GM12878 (cell line): Measurements from ENCODE around the gene DAAM2. TPM values are rescaled to one million over a fixed set of nuclear protein-coding genes. Genes with fewer than 3 reads are reported as not detected.

Experiments
- ATAC-seq: fragments of 200-7000 bp; cut with Tn5 transposase; 3 replicates; pipeline ENCODE4 v1.9.1; 2020; ENCODE audit warnings: mild to moderate bottlenecking, moderate library complexity
- BruUV-seq: library from RNA; stranded (reverse); fragments of 400-500 nt; replicated peaks from 2 replicates; lab custom pipeline; 2021; lab: Mats Ljungman, UMichigan
- CTCF ChIA-PET: fragments of 300-600 bp; sonication (Branson Sonifier 250); formaldehyde crosslinking; extraction: SDS; loops from one replicate; lab custom pipeline; 2021; ENCODE audit warnings: inconsistent platforms; lab: Yijun Ruan, JAX
- POLR2A ChIA-PET: fragments of 350-600 bp; formaldehyde crosslinking; extraction: SDS; loops from one replicate; lab custom pipeline; 2021; ENCODE audit warnings: inconsistent platforms; lab: Charles Lee
- RAD21 ChIA-PET: fragments of 300-600 bp; sonication (Branson Sonifier 250); formaldehyde crosslinking; loops from one replicate; lab custom pipeline; 2023; ENCODE audit warnings: antibody characterized with exemption; ENCODE audit not compliant: unreplicated experiment; lab: Charles Lee
- SMC1A ChIA-PET: fragments of 300-600 bp; sonication (Branson Sonifier 250); formaldehyde crosslinking; loops from one replicate; lab custom pipeline; 2023; ENCODE audit not compliant: unreplicated experiment, uncharacterized antibody; lab: Charles Lee
- DNase-seq: peaks from one replicate; pipeline ENCODE4 v3.0.0-alpha.2; 2011; ENCODE audit warnings: low read depth, low spot score
- FAIRE-seq: peaks from 3 replicates; lab custom pipeline; 2011; peaks lifted over from hg19 to GRCh38; lab: Jason Lieb, UNC
- H2AFZ ChIP-seq: 2 replicates; pipeline ENCODE4 v1.6.0; 2011; ENCODE audit warnings: low read depth, low read length, control low read depth; ENCODE audit not compliant: control insufficient read depth
- H3K27ac ChIP-seq: 2 replicates; pipeline ENCODE4 v1.5.1; 2011; ENCODE audit warnings: control low read depth; ENCODE audit not compliant: control insufficient read depth, insufficient read depth
- H3K27me3 ChIP-seq, 2 experiments: replicated peaks in 1 of 2; 2 replicates each; pipeline versions ENCODE4 v1.6.0 to v1.6.1; 2011; ENCODE audit warnings: low read length in 1 of 2; ENCODE audit not compliant: control insufficient read depth in 2 of 2, insufficient read depth in 2 of 2
- H3K36me3 ChIP-seq, 2 experiments: 2 replicates each; pipeline ENCODE4 v1.5.1; 2011; ENCODE audit warnings: low read length in 1 of 2; ENCODE audit not compliant: control insufficient read depth in 2 of 2, insufficient read depth in 2 of 2
- H3K4me1 ChIP-seq: 2 replicates; pipeline ENCODE4 v1.6.1; 2011; ENCODE audit warnings: mild to moderate bottlenecking, low read length, moderate library complexity, mixed read lengths; ENCODE audit not compliant: control insufficient read depth, insufficient read depth
- H3K4me2 ChIP-seq: 2 replicates; pipeline ENCODE4 v1.6.0; 2011; ENCODE audit warnings: control low read depth; ENCODE audit not compliant: control insufficient read depth, insufficient read depth
- H3K4me3 ChIP-seq: fragments of 200-600 bp; sonication (generic); 2 replicates; pipeline ENCODE4 v1.5.1; 2016
- H3K79me2 ChIP-seq: 2 replicates; pipeline ENCODE4 v1.6.0; 2011; ENCODE audit warnings: low read length; ENCODE audit not compliant: control insufficient read depth, insufficient read depth
- H3K9ac ChIP-seq: 2 replicates; pipeline ENCODE4 v1.8.0; 2011; ENCODE audit warnings: low read length, control low read depth, mixed read lengths; ENCODE audit not compliant: control insufficient read depth, insufficient read depth
- H3K9me3 ChIP-seq: replicated peaks from 3 replicates; pipeline ENCODE4 v1.5.1; 2011; ENCODE audit warnings: mild to moderate bottlenecking, low read length; ENCODE audit not compliant: control insufficient read depth, insufficient read depth
- H4K20me1 ChIP-seq: 2 replicates; pipeline ENCODE4 v1.6.0; 2011; ENCODE audit not compliant: control insufficient read depth, insufficient read depth
- STAT3 ChIP-seq: IDR thresholded peaks from 2 replicates; pipeline ENCODE4 v1.6.1; 2011; ENCODE audit warnings: low read depth, low read length, improper control_type of control experiment
- WGBS: methylation state at CpG from one replicate; pipeline ENCODE4 v1.1.6; 2016; ENCODE audit warnings: low lambda C conversion rate; ENCODE audit not compliant: insufficient replicate concordance, insufficient coverage; ENCODE audit errors: missing lambda C conversion rate; 5-methylcytosine and 5-hydroxymethylcytosine counted together
- in situ Hi-C: fragments of 300-500 bp; cut with MboI; formaldehyde crosslinking; loops from 9 replicates; pipeline ENCODE4 v1.14.3; 2018; ENCODE audit warnings: mixed read lengths
- intact Hi-C: fragments of 100-400 bp; cut with micrococcal nuclease; formaldehyde crosslinking; loops from one replicate; pipeline ENCODE4 v1.14.2; 2022; ENCODE audit not compliant: unreplicated experiment
- polyA plus RNA-seq, 11 experiments: library from polyadenylated mRNA; depleted of rRNA in 4 of 11; unstranded in 6 of 11; stranded (reverse) in 5 of 11; fragments of >200 nt; fragmentation: Nextera tagmentation in 4 of 11; fragmentation: Illumina TruSeq in 1 of 11; extraction: Ambion mirVana in 4 of 11; extraction: Trizol in 1 of 11; gene quantifications; 1 replicate in 1 of 11; 2 replicates in 10 of 11; pipeline versions ENCODE4 v1.2.1 to v1.2.3, GENCODE V29; 2011 to 2016; ENCODE audit warnings: inconsistent platforms in 2 of 11, missing spikeins in 2 of 11, low read depth in 1 of 11
- total RNA-seq, 4 experiments: library from RNA; depleted of rRNA in 3 of 4; stranded (reverse); fragments of >200 nt in 3 of 4; fragmentation: Illumina TruSeq in 1 of 4; extraction: Trizol in 1 of 4; gene quantifications; 2 replicates each; pipeline versions ENCODE4 v1.2.1 to v1.2.3, GENCODE V29; 2013 to 2021
- TF ChIP-seq, protein P1 (sequence below), 3 experiments: IDR thresholded peaks in 2 of 3; conservative IDR thresholded peaks in 1 of 3; 2 replicates each; pipeline ENCODE4 v1.5.1; 2011; ENCODE audit warnings: low read depth in 3 of 3, low read length in 3 of 3, mild to moderate bottlenecking in 3 of 3, control low read depth in 2 of 3, moderate library complexity in 2 of 3, inconsistent platforms in 1 of 3, mixed read lengths in 1 of 3; ENCODE audit not compliant: control insufficient read depth in 2 of 3, insufficient read depth in 1 of 3; ENCODE audit errors: extremely low read depth in 1 of 3
- TF ChIP-seq, protein P2 (sequence below): fragments of 450-650 bp; IDR thresholded peaks from 2 replicates; pipeline ENCODE4 v1.6.1; 2017; ENCODE audit warnings: antibody characterized with exemption, mild to moderate bottlenecking, moderate library complexity

The DAAM2 gene
- total and polyA plus RNA-seq, 10 of the 15 experiments (the other 5 are each of a cell fraction or from before 2014, with no cell fraction given): 0.05 to 0.22 TPM; not detected in 8

DNA sequence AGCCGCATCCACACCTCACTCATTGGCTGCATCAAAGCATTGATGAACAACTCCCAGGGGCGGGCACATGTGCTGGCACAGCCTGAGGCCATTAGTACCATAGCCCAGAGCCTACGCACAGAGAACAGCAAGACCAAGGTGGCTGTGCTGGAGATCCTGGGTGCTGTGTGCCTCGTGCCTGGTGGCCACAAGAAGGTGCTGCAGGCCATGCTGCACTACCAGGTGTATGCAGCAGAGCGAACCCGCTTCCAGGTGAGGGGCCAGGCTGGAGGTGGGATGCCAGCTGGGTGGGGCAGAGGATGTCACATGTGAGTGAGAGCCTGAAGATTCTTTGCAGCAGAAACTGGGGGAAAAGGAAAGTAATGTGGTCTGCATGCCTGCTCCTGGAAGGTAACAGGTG is 75.4 kb downstream of the DAAM2 start:
- intact Hi-C loops: loop anchor here (5.0 kb wide), 1 partner anchor 440 kb away; no protein-coding TSS in a partner anchor
- Histone ChIP-seq H3K9me3 (no peaks in the 10 kb centered on the region), H3K4me1 (no peaks in the 10 kb centered on the region), H2AFZ (no peak overlapping the region), H3K4me3 (no peak overlapping the region), H3K9ac (no peak overlapping the region), H3K27me3 (no peaks in the 10 kb centered on the region), H3K79me2 (no peaks in the 10 kb centered on the region), H3K36me3 (no peaks in the 10 kb centered on the region), H4K20me1 (no peaks in the 10 kb centered on the region), H3K27ac (no peak overlapping the region), H3K4me2 (no peak overlapping the region)
- no peak for TF ChIP-seq STAT3
- TF ChIP-seq, protein P1, sequence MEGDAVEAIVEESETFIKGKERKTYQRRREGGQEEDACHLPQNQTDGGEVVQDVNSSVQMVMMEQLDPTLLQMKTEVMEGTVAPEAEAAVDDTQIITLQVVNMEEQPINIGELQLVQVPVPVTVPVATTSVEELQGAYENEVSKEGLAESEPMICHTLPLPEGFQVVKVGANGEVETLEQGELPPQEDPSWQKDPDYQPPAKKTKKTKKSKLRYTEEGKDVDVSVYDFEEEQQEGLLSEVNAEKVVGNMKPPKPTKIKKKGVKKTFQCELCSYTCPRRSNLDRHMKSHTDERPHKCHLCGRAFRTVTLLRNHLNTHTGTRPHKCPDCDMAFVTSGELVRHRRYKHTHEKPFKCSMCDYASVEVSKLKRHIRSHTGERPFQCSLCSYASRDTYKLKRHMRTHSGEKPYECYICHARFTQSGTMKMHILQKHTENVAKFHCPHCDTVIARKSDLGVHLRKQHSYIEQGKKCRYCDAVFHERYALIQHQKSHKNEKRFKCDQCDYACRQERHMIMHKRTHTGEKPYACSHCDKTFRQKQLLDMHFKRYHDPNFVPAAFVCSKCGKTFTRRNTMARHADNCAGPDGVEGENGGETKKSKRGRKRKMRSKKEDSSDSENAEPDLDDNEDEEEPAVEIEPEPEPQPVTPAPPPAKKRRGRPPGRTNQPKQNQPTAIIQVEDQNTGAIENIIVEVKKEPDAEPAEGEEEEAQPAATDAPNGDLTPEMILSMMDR (IDR thresholded peaks at IDR 0.05 in 2 of 3, conservative IDR thresholded peaks at IDR 0.05 in 1 of 3; ENCODE audit: control insufficient read depth in 2 of 3, extremely low read depth in 1 of 3, insufficient read depth in 1 of 3, low read depth in 3 of 3, low read length in 3 of 3): 0 out of 6 replicates have a peak, but pooled peaks of 2 of the 3 experiments have one; percentile 5 to 10
- WGBS: 30% methylated on average over 6 of the region's 6 CpGs
- ChIA-PET CTCF (interaction anchor here (1.0 to 8.3 kb wide), 10 partner anchors 9 to 505 kb away, joined by 3 to 135 read pairs (median 9); no protein-coding TSS in a partner anchor), POLR2A (no interaction called here), RAD21 (interaction anchor here (3.9 kb wide), 1 partner anchor 506 kb away, joined by 15 read pairs; no protein-coding TSS in a partner anchor), SMC1A (interaction anchor here (1.3 to 2.0 kb wide), 3 partner anchors 10 to 503 kb away, joined by 3 to 6 read pairs (median 6); no protein-coding TSS in a partner anchor)
- ATAC-seq (peak; percentile 50; the same call in 2 of the 3 replicates), DNase-seq (no peak), FAIRE-seq (no peak)
- in situ Hi-C loops: no loop called here
- BruUV-seq: no TSS peak

DNA sequence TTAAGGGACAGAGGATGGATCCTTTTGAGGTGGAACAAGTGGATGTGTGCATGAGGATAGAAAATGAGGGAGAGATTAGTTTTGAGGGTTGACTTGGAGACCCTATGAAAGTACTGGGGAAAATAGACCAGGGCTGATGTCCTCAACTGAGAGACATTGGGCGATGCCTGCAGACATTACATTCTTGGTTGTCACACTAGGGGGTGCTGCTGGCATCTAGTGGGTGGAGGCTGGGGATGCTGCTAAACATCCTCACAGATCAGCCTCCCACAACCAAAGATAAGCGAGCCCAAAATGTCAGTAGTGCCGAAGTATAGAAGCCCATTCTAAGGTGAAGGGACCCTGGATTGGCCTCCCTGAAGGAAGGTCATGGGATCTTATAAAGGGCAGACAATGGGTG is 78.8 kb downstream of the DAAM2 start:
- ChIA-PET SMC1A (interaction anchor here (1.4 kb wide), 1 partner anchor 21 kb away, joined by 4 read pairs; no protein-coding TSS in a partner anchor), RAD21 (no interaction called here), CTCF (interaction anchor here (0.6 to 11.7 kb wide), 2 partner anchors 7 to 258 kb away, joined by 3 to 98 read pairs; no protein-coding TSS in a partner anchor), POLR2A (no interaction called here)
- H3K4me3 ChIP-seq: no peak overlapping the region
- no TSS peak for BruUV-seq
- intact Hi-C loops: no loop called here
- ATAC-seq (no peak), DNase-seq (no peak), FAIRE-seq (no peak)
- no peak overlapping the region for H3K9ac ChIP-seq
- no peak overlapping the region for H3K4me2 ChIP-seq
- in situ Hi-C loops: no loop called here
- no peak overlapping the region for H3K27ac ChIP-seq
- H3K9me3 ChIP-seq: no peaks in the 10 kb centered on the region
- H3K4me1 ChIP-seq: no peaks in the 10 kb centered on the region
- no peaks in the 10 kb centered on the region for H3K79me2 ChIP-seq
- no peaks in the 10 kb centered on the region; a peak in 1 of 4 replicates for H3K27me3 ChIP-seq
- no peak overlapping the region for H2AFZ ChIP-seq
- 68% methylated on average over 3 of the region's 3 CpGs for WGBS
- H4K20me1 ChIP-seq: no peaks in the 10 kb centered on the region
- no peaks in the 10 kb centered on the region for H3K36me3 ChIP-seq
- TF ChIP-seq, protein P2, sequence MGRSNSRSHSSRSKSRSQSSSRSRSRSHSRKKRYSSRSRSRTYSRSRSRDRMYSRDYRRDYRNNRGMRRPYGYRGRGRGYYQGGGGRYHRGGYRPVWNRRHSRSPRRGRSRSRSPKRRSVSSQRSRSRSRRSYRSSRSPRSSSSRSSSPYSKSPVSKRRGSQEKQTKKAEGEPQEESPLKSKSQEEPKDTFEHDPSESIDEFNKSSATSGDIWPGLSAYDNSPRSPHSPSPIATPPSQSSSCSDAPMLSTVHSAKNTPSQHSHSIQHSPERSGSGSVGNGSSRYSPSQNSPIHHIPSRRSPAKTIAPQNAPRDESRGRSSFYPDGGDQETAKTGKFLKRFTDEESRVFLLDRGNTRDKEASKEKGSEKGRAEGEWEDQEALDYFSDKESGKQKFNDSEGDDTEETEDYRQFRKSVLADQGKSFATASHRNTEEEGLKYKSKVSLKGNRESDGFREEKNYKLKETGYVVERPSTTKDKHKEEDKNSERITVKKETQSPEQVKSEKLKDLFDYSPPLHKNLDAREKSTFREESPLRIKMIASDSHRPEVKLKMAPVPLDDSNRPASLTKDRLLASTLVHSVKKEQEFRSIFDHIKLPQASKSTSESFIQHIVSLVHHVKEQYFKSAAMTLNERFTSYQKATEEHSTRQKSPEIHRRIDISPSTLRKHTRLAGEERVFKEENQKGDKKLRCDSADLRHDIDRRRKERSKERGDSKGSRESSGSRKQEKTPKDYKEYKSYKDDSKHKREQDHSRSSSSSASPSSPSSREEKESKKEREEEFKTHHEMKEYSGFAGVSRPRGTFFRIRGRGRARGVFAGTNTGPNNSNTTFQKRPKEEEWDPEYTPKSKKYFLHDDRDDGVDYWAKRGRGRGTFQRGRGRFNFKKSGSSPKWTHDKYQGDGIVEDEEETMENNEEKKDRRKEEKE: no peak
- TF ChIP-seq, protein P1 (IDR thresholded peaks at IDR 0.05 in 2 of 3, conservative IDR thresholded peaks at IDR 0.05 in 1 of 3; ENCODE audit: control insufficient read depth in 2 of 3, extremely low read depth in 1 of 3, insufficient read depth in 1 of 3, low read depth in 3 of 3, low read length in 3 of 3): 0 out of 6 replicates have a peak, but pooled peaks of 1 of the 3 experiments have one; percentile 13
